Activated CD4-positive, alpha-beta T cell treated with anti-CD3 and anti-CD28 coated beads, Interleukin-2, amount 50 U/mL, for 4 hours (primary cell): ENCODE data around the gene PTPRZ1.

Source experiments
- DNase-seq, 2 experiments: peaks; one replicate each; pipeline ENCODE4 v3.0.0-alpha.2; 2020

PTPRZ1 gene

GRCh38 chr7:121872831-121873288, at the start of gene PTPRZ1:
PTPRZ1 (plus strand) TSS chr7:121873161; CDS start chr7:121873500, 339 bp downstream.
- no peak for DNase-seq

GRCh38 chr7:121824276-121824675, 48.7 kb upstream of the PTPRZ1 start:
- no peak for DNase-seq

DNA sequence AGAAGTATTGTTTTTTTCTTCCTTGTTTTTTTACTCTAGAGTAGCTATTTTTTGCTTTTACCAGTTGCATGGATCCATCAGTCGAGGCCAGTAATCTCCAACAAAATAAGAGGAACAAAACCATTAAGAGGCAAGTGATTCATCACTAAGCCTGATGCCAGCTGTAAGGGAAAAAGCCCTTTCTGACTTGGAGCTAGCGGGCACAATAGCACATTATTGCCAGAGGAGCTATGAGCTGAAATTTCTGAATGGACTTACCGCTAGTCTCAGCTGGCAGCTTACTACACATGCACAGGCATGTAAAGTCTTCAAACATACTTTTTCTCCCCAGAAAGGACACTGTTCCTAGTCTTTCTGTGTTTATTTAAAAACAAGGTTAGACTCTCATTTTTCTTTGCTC, 41.6 kb upstream of the PTPRZ1 start:
- no peak for DNase-seq

DNA sequence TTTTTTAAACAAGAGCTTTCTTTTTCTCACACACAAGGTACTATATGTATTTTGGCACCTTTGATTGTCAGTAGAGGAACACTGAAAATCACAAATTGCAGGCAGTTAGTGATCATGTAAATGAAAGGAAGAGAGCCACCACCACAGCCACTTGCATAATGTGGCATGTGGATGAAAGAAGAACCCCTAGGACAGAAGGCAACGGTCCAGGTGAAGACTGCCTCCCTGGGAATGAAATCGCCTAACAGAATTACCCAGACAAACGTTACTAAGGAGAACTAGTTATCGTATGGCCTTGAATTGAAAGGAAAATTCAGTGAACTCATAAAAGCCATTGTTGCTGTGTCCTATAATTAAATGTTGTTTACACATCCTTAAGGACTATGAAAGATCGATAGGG, 41.2 kb upstream of the PTPRZ1 start:
- no peak for DNase-seq

GRCh38 chr7:121832347-121832746, 40.6 kb upstream of the PTPRZ1 start:
- DNase-seq: no peak

GRCh38 chr7:121833991-121834390, 39.0 kb upstream of the PTPRZ1 start:
- DNase-seq: no peak

- DNase-seq: no peak
Measured at GRCh38 chr7:121837462-121837861, 35.5 kb upstream of the PTPRZ1 start.

GRCh38 chr7:121847041-121847440, 25.9 kb upstream of the PTPRZ1 start:
- no peak for DNase-seq

DNA sequence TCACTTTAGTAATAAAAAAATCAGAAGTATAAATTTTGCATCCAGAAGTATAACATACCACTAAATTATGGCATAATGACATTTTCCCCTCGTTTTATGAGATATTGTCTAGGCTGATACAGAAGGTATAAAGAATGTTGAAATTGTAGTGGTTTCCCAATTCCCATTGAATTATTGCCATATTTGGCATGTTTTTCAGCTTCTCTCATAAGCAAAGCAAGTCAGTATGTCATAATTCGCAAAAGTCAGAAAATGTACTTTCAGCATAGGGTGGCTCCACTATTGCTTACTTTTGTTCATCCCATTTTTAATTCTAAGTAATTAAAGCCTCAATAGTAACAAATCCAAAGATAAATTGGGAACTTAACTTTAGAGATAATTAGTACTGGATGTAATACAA, 19.7 kb upstream of the PTPRZ1 start:
- DNase-seq: no peak

DNA sequence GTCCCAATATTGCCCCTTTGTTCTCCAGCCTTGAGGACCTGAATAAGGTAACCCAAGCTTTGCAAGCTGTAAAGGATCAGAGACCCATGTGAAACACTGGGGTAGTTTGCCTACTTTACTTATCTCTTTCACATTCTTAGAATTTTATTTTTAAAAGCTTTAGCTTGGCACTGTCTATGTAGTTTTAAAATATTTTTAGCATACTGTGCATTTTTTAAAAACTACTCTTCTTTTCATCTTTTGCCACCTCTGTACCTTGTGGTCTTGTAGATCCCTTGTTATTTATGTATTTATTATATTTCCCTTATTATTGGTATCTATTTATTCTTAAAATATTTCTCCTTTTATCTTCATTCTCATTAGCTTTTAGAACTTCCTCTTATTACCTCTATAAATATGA, 12.0 kb upstream of the PTPRZ1 start:
- DNase-seq: no peak

DNA sequence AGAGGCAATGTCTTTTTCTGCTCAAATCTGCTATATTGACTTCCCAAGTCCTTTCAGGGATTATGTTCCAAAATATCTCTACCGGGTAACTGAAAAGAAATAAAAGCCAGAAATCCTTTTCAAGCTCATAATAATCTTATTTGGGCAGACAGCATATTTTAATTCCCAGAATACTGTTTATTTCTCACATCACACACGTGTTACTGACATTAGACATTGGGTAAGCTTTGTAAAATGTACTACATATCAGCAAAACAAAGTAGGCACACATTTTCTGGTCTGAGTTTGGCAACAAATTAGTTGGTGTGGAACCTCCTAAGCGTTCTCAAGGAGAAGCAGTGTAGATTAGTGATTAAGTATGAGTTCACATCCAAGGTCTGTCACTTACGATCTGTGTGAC, 10.4 kb upstream of the PTPRZ1 start:
- DNase-seq: no peak

DNA sequence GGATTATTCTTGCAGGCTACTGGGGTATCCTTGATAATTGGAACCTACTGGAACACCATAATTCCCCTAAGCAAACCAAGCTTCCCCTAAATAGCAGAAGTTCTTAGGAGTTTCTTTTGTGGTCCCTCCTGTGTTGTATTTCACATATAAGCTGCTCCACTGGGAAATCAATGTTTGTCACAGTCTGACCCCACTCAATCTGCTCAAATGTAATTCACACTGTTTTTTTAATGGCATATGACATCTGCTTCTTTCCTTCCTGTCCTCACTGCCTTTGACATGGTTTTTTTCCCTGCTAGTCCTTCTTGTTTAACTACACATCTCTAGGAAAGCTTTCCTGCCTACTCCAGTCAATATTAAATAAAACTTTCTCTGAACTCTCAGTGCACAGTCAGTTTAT, 1.8 kb upstream of the PTPRZ1 start:
- no peak for DNase-seq

- DNase-seq: no peak
Measured at GRCh38 chr7:121873289-121874194, 581 bp downstream of the PTPRZ1 start.

- no peak for DNase-seq
Measured at GRCh38 chr7:121874298-121874697, 1.3 kb downstream of the PTPRZ1 start.

- DNase-seq: no peak
Measured at GRCh38 chr7:121875203-121875602, 2.2 kb downstream of the PTPRZ1 start.

GRCh38 chr7:121876656-121877500, 3.9 kb downstream of the PTPRZ1 start:
- DNase-seq: no peak

DNA sequence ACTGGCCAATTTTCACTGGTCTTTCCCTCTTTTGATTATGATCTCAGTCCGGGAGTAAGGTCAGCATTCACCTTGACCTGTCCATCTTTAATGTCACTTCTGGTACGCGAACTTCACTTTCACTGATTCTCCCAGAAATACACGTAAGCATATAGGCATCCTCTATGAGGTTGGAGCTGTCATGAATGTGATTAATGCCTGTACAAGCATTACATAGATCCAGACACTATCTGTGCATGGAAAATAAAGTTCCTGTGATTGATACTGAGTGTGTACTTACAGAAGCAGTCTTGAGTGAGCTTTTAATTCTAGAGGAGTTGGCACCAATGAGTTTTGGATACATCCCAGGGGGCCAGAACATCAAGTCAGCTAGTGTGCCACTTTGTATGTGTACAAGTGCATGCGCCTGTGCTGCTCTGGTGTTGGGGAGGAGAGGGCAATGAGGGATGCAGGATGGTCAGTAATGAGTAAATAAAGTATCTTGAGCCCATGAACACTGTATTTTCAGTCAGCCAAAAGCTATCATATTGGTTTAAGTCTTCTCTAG, 6.0 kb downstream of the PTPRZ1 start:
- no peak for DNase-seq

GRCh38 chr7:121879544-121879943, 6.6 kb downstream of the PTPRZ1 start:
- DNase-seq: no peak

DNA sequence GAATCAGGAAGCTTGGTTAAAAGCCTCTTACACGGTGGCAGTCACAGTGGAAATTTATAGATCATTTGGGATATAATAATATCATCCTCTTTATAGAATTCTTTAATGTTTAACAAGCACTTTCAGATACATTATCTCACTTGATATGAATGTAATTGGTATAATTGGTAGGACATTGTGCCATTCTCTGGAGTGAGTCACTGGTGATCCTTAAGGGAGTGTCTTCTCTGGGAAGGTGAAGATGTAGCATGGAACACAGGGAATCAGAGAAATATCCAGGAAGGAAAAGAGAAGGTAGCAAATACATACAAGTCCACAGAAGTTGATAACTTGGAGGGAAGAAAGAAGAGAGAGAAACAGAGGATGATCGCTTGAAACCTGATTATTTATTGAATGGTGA, 9.8 kb downstream of the PTPRZ1 start:
- DNase-seq: no peak

DNA sequence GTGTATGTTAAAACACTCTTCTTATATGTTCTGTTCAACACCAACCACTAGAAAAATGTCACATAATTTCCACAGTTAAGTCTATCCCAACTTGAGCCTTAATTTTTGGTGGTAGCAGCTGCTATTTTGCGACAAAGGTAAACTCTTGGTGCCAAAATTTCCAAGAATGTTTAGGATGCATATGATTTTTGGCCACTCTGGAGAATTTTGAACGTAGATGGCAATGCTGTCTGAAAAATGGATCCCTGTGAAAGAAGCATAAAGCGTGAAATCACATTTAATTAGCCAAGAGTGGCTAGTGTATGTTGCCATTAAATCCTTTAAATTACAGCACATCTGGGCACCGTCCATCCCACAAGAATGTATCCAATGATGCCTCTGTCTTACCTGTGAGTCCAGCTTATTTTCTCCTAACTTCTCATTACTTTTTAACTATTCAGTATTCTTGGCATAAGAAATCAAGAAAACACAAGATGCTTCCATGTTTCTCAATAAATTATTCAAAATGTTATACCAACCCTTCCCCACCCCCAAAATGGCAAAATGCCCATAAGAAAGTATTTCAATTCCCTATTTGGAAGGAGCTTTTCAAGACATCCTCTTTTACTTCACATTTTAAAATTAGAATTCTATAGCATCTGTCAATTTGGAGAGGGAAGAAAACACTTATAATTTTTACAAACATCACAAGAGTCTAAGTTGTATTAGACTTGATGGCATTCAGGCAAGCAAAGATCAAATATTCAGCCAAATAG, 12.4 kb downstream of the PTPRZ1 start:
- no peak for DNase-seq

DNA sequence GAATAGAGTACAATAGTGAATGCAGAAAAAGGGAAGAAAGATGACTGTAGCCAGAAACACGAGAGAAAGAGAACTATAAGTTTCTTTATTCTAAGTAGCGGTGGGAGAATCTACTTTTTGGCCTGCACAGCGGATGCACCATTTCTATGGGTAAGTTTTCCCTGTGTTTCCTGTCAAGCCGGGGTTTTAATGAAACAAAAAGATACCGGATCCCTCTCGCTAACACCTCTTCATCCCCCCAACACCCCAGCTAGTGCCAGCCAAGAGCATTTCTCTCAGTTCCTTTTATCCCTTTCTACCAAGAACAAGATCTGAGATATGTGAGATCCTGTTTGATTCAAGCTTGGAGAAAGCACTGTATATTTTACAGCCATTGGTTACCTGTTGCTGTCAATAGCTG, 14.7 kb downstream of the PTPRZ1 start:
- no peak for DNase-seq

DNA sequence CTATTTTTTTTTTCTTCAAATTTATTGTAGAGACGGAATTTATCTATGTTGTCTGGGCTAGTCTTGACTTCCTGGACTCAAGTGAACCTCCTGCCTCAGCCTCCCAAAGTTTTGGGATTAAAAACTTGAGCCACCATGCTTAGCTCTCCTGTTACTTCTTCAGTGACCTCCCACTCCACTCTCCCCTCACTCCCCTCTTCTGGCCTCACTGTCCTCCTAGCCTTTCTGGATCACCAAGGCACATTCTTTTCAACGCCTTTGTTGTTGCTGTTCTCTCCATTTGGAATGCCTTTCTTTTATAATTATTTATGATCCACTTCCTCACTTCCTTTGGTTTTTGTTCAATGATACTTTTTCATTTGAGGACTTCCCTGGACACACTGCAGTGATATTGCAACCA, 17.9 kb downstream of the PTPRZ1 start:
- no peak for DNase-seq

GRCh38 chr7:121891731-121892130, 18.8 kb downstream of the PTPRZ1 start:
- DNase-seq: no peak
